ENCODE results near the gene MYBPC3. TPM values are rescaled to one million over a fixed set of nuclear protein-coding genes. Genes with fewer than 3 reads are reported as not detected.

MYBPC3 gene
- total RNA-seq, 4 donors from 2014 or later: 0.21 to 0.60 TPM; not detected in 2

DNA sequence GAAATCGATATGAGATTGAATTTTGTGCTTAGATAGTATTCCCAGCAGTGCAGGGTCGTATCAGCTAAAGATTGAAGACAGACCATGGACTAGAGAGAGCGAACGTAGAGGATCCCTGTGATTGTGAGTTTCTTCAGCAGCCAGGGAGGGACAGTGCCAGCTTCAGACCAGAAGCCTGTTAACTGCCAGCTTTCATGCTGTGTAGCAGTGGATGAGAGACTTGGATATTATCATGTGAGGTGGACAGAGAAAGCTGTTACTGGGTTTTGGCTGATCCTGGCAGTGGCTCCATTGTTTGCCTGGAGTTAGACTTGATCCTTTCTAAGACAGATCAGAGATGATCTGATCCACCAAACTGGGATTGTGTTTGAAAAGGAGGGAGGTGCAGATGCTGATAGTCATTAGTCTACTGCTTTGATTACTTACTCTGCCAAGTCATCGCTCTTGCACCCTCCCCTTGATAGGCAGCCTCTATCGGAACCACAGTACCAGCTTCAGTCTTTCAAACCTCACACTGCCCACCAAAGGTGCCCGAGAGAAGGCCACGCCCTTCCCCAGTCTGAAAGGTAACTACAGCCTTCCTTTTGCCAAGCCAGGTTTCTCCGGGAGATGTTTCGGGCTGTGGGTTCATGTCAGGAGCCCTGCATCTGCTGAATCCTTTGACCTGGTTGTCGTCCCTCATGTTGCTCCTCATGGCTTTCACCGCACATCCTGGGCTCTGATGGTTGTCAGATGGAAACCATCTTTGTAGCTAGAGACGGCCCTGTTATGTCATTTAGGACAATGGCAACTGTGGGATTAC is 66.3 kb downstream of the MYBPC3 start:
- DNase-seq (ENCODE audit: low spot score in 2 of 2): no peak
- no peaks in the 10 kb centered on the region for H3K27me3 ChIP-seq
- WGBS, 2 donors: 91 to 95% methylated on average over 13 of the region's 13 CpGs
- peaks cover 17 to 99% (median 52%) of the 10 kb centered on the region in 3 donors for H3K36me3 ChIP-seq
- no peak overlapping the region for H3K4me3 ChIP-seq
- H3K27ac ChIP-seq: no peak overlapping the region
- H3K4me1 ChIP-seq: no peaks in the 10 kb centered on the region
- no peaks in the 10 kb centered on the region for H3K9me3 ChIP-seq
- TF ChIP-seq, protein P1, sequence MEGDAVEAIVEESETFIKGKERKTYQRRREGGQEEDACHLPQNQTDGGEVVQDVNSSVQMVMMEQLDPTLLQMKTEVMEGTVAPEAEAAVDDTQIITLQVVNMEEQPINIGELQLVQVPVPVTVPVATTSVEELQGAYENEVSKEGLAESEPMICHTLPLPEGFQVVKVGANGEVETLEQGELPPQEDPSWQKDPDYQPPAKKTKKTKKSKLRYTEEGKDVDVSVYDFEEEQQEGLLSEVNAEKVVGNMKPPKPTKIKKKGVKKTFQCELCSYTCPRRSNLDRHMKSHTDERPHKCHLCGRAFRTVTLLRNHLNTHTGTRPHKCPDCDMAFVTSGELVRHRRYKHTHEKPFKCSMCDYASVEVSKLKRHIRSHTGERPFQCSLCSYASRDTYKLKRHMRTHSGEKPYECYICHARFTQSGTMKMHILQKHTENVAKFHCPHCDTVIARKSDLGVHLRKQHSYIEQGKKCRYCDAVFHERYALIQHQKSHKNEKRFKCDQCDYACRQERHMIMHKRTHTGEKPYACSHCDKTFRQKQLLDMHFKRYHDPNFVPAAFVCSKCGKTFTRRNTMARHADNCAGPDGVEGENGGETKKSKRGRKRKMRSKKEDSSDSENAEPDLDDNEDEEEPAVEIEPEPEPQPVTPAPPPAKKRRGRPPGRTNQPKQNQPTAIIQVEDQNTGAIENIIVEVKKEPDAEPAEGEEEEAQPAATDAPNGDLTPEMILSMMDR (IDR thresholded peaks at IDR 0.05): no peak
- TF ChIP-seq POLR2A (IDR thresholded peaks at IDR 0.05) (no peak), EP300 (IDR thresholded peaks at IDR 0.05) (no peak)

DNA sequence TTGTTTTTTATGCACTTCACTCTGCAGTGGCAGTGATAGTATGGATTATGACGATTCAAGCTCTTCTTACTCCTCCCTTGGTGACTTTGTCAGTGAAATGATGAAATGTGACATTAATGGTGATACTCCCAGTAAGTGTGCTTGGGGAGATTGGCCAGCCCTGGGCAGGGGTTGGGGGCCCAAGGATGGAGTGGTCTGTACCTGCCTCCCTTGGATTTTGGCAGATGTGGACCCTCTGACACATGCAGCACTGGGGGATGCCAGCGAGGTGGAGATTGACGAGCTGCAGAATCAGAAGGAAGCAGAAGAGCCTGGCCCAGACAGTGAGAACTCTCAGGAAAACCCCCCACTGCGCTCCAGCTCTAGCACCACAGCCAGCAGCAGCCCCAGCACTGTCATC is 68.4 kb downstream of the MYBPC3 start:
- H3K4me1 ChIP-seq: no peaks in the 10 kb centered on the region
- H3K27ac ChIP-seq: no peak overlapping the region
- no peaks in the 10 kb centered on the region for H3K27me3 ChIP-seq
- DNase-seq (ENCODE audit: low spot score in 2 of 2): no peak
- H3K36me3 ChIP-seq: peaks cover 13 to 99% (median 57%) of the 10 kb centered on the region in 3 donors
- TF ChIP-seq EP300 (IDR thresholded peaks at IDR 0.05) (no peak), POLR2A (IDR thresholded peaks at IDR 0.05) (no peak)
- TF ChIP-seq, protein P1 (IDR thresholded peaks at IDR 0.05): no peak
- no peak overlapping the region for H3K4me3 ChIP-seq
- H3K9me3 ChIP-seq: no peaks in the 10 kb centered on the region
- 90 to 99% methylated on average over 3 to 4 of the region's 4 CpGs for WGBS, 2 donors

- Histone ChIP-seq H3K27me3 (no peaks in the 10 kb centered on the region), H3K4me3 (no peak overlapping the region), H3K27ac (no peak overlapping the region), H3K36me3 (peaks cover 13 to 100% (median 51%) of the 10 kb centered on the region in 3 donors), H3K9me3 (no peaks in the 10 kb centered on the region), H3K4me1 (no peaks in the 10 kb centered on the region)
- no peak for DNase-seq (ENCODE audit: low spot score in 2 of 2)
- TF ChIP-seq, protein P1 (IDR thresholded peaks at IDR 0.05): no peak
- TF ChIP-seq POLR2A (IDR thresholded peaks at IDR 0.05): no peak
- TF ChIP-seq EP300 (IDR thresholded peaks at IDR 0.05): no peak
- 94% methylated on average over 7 of the region's 7 CpGs for WGBS, 2 donors
These were observed 70.0 kb downstream of the MYBPC3 start for GRCh38 chr11:47282462-47282861.

Small RNA genes lying within 50 kb of the gene (small RNA-seq; reads per million reads assigned to genes)
- not detected for gene MIR4487

Other genes starting within 250 kb of the MYBPC3 start
- gene ARFGAP2, start 175.8 kb downstream of the MYBPC3 start, total RNA-seq: 100 to 1,000 TPM; 164 to 209 (median 176) TPM
- 10 to 100 TPM; 44.8 to 69.0 (median 61.6) TPM for gene PACSIN3, start 166.3 kb downstream of the MYBPC3 start, total RNA-seq
- gene DDB2, start 137.7 kb downstream of the MYBPC3 start, total RNA-seq: 10 to 100 TPM; 43.8 to 82.8 (median 52.4) TPM
- gene ACP2, start 103.9 kb downstream of the MYBPC3 start, total RNA-seq: 10 to 100 TPM; 38.5 to 88.1 (median 58.8) TPM
- gene NR1H3, start 94.7 kb downstream of the MYBPC3 start, total RNA-seq: 100 to 1,000 TPM in 3 of 4 donors, 10 to 100 TPM in 1; 92.7 to 218 (median 124) TPM
- 10 to 100 TPM; 41.9 to 68.0 (median 52.2) TPM for gene MADD, start 82.6 kb downstream of the MYBPC3 start, total RNA-seq
- 10 to 100 TPM; 18.8 to 73.5 (median 25.2) TPM for gene SPI1, start 25.8 kb upstream of the MYBPC3 start, total RNA-seq
- 100 to 1,000 TPM in 3 of 4 donors, 10 to 100 TPM in 1; 91.6 to 142 (median 116) TPM for gene SLC39A13, start 55.9 kb upstream of the MYBPC3 start, total RNA-seq
- 100 to 1,000 TPM; 103 to 147 (median 128) TPM for gene PSMC3, start 73.7 kb upstream of the MYBPC3 start, total RNA-seq
- gene RAPSN, start 96.4 kb upstream of the MYBPC3 start, total RNA-seq: 1 to 10 TPM; 2.2 to 6.7 (median 2.7) TPM
- 100 to 1,000 TPM in 3 of 4 donors, 10 to 100 TPM in 1; 70.3 to 144 (median 127) TPM for gene CELF1, start 200.4 kb upstream of the MYBPC3 start, total RNA-seq
- 100 to 1,000 TPM in 3 of 4 donors, 10 to 100 TPM in 1; 97.3 to 158 (median 137) TPM for gene PTPMT1, start 212.9 kb upstream of the MYBPC3 start, total RNA-seq
- 10 to 100 TPM; 18.0 to 20.8 (median 19.5) TPM for gene KBTBD4, start 226.3 kb upstream of the MYBPC3 start, total RNA-seq
- 10 to 100 TPM; 55.1 to 65.4 (median 61.1) TPM for gene NDUFS3, start 226.4 kb upstream of the MYBPC3 start, total RNA-seq
- gene FAM180B, start 234.0 kb upstream of the MYBPC3 start, total RNA-seq: 10 to 100 TPM in 1 of 4 donors, 1 to 10 TPM in 3; 3.3 to 22.7 (median 4.1) TPM
- gene C1QTNF4, start 241.7 kb upstream of the MYBPC3 start, total RNA-seq: 10 to 100 TPM in 2 of 4 donors, 1 to 10 TPM in 2; 6.9 to 13.2 (median 9.2) TPM

Measured in tibial nerve (tissue), 4 donors.